HG03520 (cell line): ENCODE measurements around the gene MYBPC3.

Experiments
- ATAC-seq: cut with Tn5 transposase; IDR thresholded peaks from one replicate; pipeline ENCODE4 v1.9.1; 2021; ENCODE audit warnings: mild to moderate bottlenecking, moderate library complexity; ENCODE audit not compliant: unreplicated experiment

The MYBPC3 gene

GRCh38 chr11:47359162-47359561, 6.7 kb upstream of the MYBPC3 start:
- no peak for ATAC-seq

GRCh38 chr11:47358731-47359051, 6.2 kb upstream of the MYBPC3 start:
- no peak for ATAC-seq

GRCh38 chr11:47357985-47358730, 5.7 kb upstream of the MYBPC3 start:
- no peak for ATAC-seq

GRCh38 chr11:47356998-47357329, 4.5 kb upstream of the MYBPC3 start:
- no peak for ATAC-seq

GRCh38 chr11:47356129-47356997, 3.9 kb upstream of the MYBPC3 start:
- ATAC-seq: no peak

GRCh38 chr11:47355283-47356128, 3.0 kb upstream of the MYBPC3 start:
- no peak for ATAC-seq

GRCh38 chr11:47354913-47355282, 2.4 kb upstream of the MYBPC3 start:
- ATAC-seq: no peak

GRCh38 chr11:47353978-47354774, 1.7 kb upstream of the MYBPC3 start:
- ATAC-seq: no peak

- no peak for ATAC-seq
Observed at GRCh38 chr11:47351156-47352126, 1.1 kb downstream of the MYBPC3 start.

GRCh38 chr11:47350315-47350714, 2.2 kb downstream of the MYBPC3 start:
- ATAC-seq: no peak

- no peak for ATAC-seq
Observed at GRCh38 chr11:47349521-47350095, 2.9 kb downstream of the MYBPC3 start.

GRCh38 chr11:47348859-47349258, 3.6 kb downstream of the MYBPC3 start:
- no peak for ATAC-seq

- ATAC-seq: no peak
Observed at GRCh38 chr11:47348131-47348802, 4.2 kb downstream of the MYBPC3 start.

GRCh38 chr11:47347137-47347536, 5.4 kb downstream of the MYBPC3 start:
- no peak for ATAC-seq

- ATAC-seq: no peak
Observed at GRCh38 chr11:47345890-47346563, 6.5 kb downstream of the MYBPC3 start.

- ATAC-seq: no peak
Observed at GRCh38 chr11:47342854-47343253, 9.6 kb downstream of the MYBPC3 start.

GRCh38 chr11:47342036-47342803, 10.3 kb downstream of the MYBPC3 start:
- no peak for ATAC-seq
